Heart right ventricle (tissue), 16 donors: Measurements from ENCODE around the gene TENM4. TPM values are rescaled to one million over a fixed set of nuclear protein-coding genes. Genes with fewer than 3 reads are reported as not detected.

Experiments
- ATAC-seq, 8 donors: fragments of 200-7000 bp; cut with Tn5 transposase; one replicate each; pipeline ENCODE4 v1.9.1; 2020; ENCODE audit warnings: mild to moderate bottlenecking in 8 of 8, moderate library complexity in 8 of 8, moderate number of reproducible peaks in 1 of 8
- DNase-seq, 2 donors: peaks; one replicate each; pipeline ENCODE4 v3.0.0-alpha.2; 2020
- H3K27ac ChIP-seq, 10 donors: fragments of 200-600 bp; sonication (generic) in 2 of 10; one replicate each; pipeline versions ENCODE4 v1.5.0 to v1.8.0; 2020 to 2022; ENCODE audit warnings: mild to moderate bottlenecking in 3 of 10
- H3K27me3 ChIP-seq, 7 donors: fragments of 200-600 bp; one replicate each; pipeline ENCODE4 v1.8.0; 2021 to 2022; ENCODE audit warnings: mild to moderate bottlenecking in 2 of 7
- H3K36me3 ChIP-seq, 9 donors: fragments of 200-600 bp; sonication (generic) in 1 of 9; one replicate each; pipeline versions ENCODE4 v1.5.0 to v1.8.0; 2020 to 2022; ENCODE audit warnings: mild to moderate bottlenecking in 2 of 9
- H3K4me1 ChIP-seq, 9 donors: fragments of 200-600 bp; sonication (generic) in 1 of 9; one replicate each; pipeline versions ENCODE4 v1.5.0 to v1.8.0; 2020 to 2022; ENCODE audit warnings: mild to moderate bottlenecking in 4 of 9
- H3K4me3 ChIP-seq, 10 donors: fragments of 200-600 bp; sonication (generic) in 2 of 10; one replicate each; pipeline versions ENCODE4 v1.5.0 to v1.8.0; 2020 to 2022; ENCODE audit warnings: mild to moderate bottlenecking in 7 of 10, moderate library complexity in 2 of 10
- H3K9me3 ChIP-seq, 11 donors: fragments of 200-600 bp in 10 of 11; sonication (generic) in 2 of 11; one replicate each; pipeline versions ENCODE4 v1.5.0 to v1.8.0; 2013 to 2022; ENCODE audit warnings: mild to moderate bottlenecking in 2 of 11, control low read depth in 1 of 11, moderate library complexity in 1 of 11
- WGBS, 2 donors: extraction: QIAGEN DNeasy Blood & Tissue Kit; methylation state at CpG; one replicate each; pipeline ENCODE4 v1.1.7; 2013; ENCODE audit warnings: inconsistent platforms in 1 of 2; 5-methylcytosine and 5-hydroxymethylcytosine counted together
- intact Hi-C, 10 donors: fragments of 100-400 bp; cut with DNase I; formaldehyde crosslinking; loops; one replicate each; pipeline versions ENCODE4 v1.11.1 to v1.14.2; 2022
- polyA plus RNA-seq, 2 donors: library from polyadenylated mRNA; stranded (reverse); fragments of 200-250 nt; gene quantifications; one replicate each; pipeline ENCODE4 v1.2.3, GENCODE V29; 2013
- total RNA-seq, 10 donors: library from RNA; stranded (reverse); fragmentation: NEBNext Ultra II Directional in 3 of 10; extraction: Animal tissue kit (Norgen Biotek cat#: 25700) in 3 of 10; gene quantifications; one replicate each; pipeline versions ENCODE4 v1.2.1 to v1.2.4, GENCODE V29; 2021 to 2023
- TF ChIP-seq, protein P1 (sequence below), 9 donors: fragments of 200-600 bp; sonication (generic) in 2 of 9; IDR thresholded peaks; one replicate each; pipeline versions ENCODE4 v1.5.0 to v1.8.0; 2021 to 2022; ENCODE audit warnings: antibody characterized with exemption in 9 of 9, mild to moderate bottlenecking in 5 of 9, moderate library complexity in 1 of 9
- donor health status: Arrhythmogenic right ventricular cardiomyopathy.
- donor health status: ischemic (EF 13 %, LVEDD 7.1; RV severe dilation, severe dysfunction).
- donor health status: healthy with polysubstance abuse.
- donor health status: DM: no; HTN: yes; CAD: no.
- donor health status: DM: no; HTN: no; CAD: no.
- donor health status: ischemic (EF 25% LVEDD 6.9; RV normal size, moderate dysfunction).
- donor health status: ischemic (EF 25% LVEDD 5.7; RV mildly dilated, moderate dysfunction).
- donor health status: healthy.
- donor health status: DM: yes; HTN: yes; CAD: no.
- donor health status: Ischemic cardiomyopathy.
- donor health status: ischemic (EF 35%, LVEDD 5.7; RV mildly dilated, moderate dysfunction).
- donor health status: nonischemic (EF 11% LVEDD 7.7; RV severe dilation, severe dysfunction).
- donor health status: DM: yes; HTN: yes; CAD: no.
- donor health status: PGD.
- donor health status: ischemic (EF 29% LVEDD 5.4; RV normal size, mild dysfunction).
- donor health status: nonischemic (EF 23%, LVEDD 6.1; RV moderate dilation, normal function).

TENM4 gene
- total and polyA plus RNA-seq, 12 donors, result 0.10 to 3.6 (median 0.91) TPM

DNA sequence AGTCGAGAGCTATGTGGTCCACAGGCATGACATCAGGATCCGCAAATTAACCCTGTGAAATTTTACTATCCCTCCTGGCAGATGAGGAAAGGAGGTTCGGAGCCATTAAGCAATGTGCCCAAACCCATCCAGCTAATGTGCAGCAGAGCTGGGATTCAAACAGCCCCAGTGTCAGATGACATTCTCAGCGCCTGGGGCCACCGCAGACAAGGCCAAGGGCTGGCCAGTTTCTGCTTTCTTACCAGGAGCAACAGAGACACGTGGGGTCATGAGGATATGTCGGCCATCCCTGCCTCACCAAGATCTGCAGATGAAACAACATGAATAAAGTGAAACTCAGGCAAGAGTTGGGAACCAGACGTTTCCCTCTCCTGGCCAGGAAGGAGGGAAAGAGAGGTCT lies 110.2 kb downstream of the TENM4 start:
- peaks cover 0 to 5% (median 0%) of the 10 kb centered on the region in 7 donors for H3K27me3 ChIP-seq
- H3K4me1 ChIP-seq, result peaks cover 0 to 7% (median 0%) of the 10 kb centered on the region in 9 donors
- ATAC-seq (no peak), DNase-seq (no peak)
- intact Hi-C loops, result no loop called here
- no peak overlapping the region for H3K27ac ChIP-seq
- no peak overlapping the region for H3K4me3 ChIP-seq
- TF ChIP-seq, protein P1, sequence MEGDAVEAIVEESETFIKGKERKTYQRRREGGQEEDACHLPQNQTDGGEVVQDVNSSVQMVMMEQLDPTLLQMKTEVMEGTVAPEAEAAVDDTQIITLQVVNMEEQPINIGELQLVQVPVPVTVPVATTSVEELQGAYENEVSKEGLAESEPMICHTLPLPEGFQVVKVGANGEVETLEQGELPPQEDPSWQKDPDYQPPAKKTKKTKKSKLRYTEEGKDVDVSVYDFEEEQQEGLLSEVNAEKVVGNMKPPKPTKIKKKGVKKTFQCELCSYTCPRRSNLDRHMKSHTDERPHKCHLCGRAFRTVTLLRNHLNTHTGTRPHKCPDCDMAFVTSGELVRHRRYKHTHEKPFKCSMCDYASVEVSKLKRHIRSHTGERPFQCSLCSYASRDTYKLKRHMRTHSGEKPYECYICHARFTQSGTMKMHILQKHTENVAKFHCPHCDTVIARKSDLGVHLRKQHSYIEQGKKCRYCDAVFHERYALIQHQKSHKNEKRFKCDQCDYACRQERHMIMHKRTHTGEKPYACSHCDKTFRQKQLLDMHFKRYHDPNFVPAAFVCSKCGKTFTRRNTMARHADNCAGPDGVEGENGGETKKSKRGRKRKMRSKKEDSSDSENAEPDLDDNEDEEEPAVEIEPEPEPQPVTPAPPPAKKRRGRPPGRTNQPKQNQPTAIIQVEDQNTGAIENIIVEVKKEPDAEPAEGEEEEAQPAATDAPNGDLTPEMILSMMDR (IDR thresholded peaks at IDR 0.05), result no peak
- 72 to 77% methylated on average over 8 of the region's 8 CpGs for WGBS, 2 donors
- H3K36me3 ChIP-seq, result no peaks in the 10 kb centered on the region
- no peaks in the 10 kb centered on the region for H3K9me3 ChIP-seq

DNA sequence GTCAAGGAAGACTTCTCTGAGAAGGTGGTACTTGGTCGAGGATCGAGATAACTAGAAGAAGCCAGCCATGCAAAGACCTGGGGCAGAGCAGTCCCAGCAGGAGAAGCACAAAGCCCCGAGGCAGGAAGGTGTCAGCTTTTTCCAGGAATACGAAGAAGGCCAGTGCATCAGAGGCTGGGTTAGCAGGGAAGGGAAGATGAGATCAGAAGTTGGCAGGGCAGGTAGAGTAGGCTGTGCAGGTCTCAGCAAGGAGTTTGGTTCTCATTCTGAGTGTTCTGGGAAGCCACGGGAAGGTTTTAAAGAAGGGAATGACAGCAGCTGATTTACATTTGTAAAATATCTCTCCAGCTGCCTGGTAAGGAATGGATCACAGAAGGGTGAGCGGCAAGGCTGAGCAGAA lies 111.3 kb downstream of the TENM4 start:
- no peak for ATAC-seq
- Histone ChIP-seq H3K27me3 (peaks cover 0 to 5% (median 0%) of the 10 kb centered on the region in 7 donors), H3K27ac (no peak overlapping the region), H3K4me1 (peaks cover 0 to 7% (median 0%) of the 10 kb centered on the region in 9 donors), H3K4me3 (no peak overlapping the region), H3K36me3 (no peaks in the 10 kb centered on the region), H3K9me3 (no peaks in the 10 kb centered on the region)
- TF ChIP-seq, protein P1 (IDR thresholded peaks at IDR 0.05), result no peak
- DNase-seq, result no peak
- intact Hi-C loops, result no loop called here
- WGBS, 2 donors, result 78 to 79% methylated on average over 6 of the region's 6 CpGs

DNA sequence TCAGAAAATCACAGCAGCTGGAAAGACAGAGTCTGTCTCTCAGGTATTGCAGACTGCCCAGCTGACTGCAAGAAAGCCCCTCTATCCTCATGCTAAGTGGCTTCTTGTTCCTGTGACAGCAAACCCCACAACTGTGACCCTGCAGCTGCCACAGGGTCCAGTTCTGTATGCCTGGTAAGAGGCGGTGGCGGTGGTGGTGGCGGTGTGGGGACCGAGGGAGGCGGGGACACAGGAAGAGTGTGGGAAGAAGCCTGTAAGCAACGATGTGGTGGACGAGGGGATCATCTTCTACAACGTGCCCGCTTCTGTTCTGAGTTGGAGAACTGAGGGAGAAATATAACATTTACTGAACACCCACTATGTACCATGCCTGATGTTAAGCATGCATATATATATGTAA lies 112.4 kb downstream of the TENM4 start:
- ATAC-seq, result no peak
- peaks cover 0 to 7% (median 0%) of the 10 kb centered on the region in 9 donors for H3K4me1 ChIP-seq
- intact Hi-C loops, result no loop called here

DNA sequence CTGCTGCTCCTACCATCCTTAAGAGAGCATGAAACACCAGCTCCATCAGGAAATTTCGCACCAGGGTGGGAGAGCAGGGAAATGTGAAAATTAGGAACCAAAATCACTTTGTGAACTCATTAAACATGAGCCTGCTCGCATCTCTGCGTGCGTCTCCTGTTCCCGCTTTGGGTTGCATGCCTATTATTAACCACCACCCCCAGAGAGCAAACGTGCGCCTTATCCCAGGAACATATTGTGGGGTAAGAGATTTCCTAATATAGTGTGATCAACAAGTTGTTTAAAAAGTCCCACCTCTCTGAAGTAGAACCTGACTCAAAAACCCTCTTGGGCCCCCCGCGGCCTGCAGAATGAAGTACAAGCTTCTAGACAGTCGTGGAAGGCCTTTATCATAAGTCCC lies 115.0 kb downstream of the TENM4 start:
- WGBS, 2 donors, result 88 to 96% methylated on average over 10 of the region's 10 CpGs
- H3K27ac ChIP-seq, result no peak overlapping the region
- TF ChIP-seq, protein P1 (IDR thresholded peaks at IDR 0.05), result no peak
- H3K4me3 ChIP-seq, result no peak overlapping the region
- H3K4me1 ChIP-seq, result no peaks in the 10 kb centered on the region
- no peaks in the 10 kb centered on the region for H3K9me3 ChIP-seq
- no peak for ATAC-seq
- H3K27me3 ChIP-seq, result peaks cover 0 to 5% (median 0%) of the 10 kb centered on the region in 7 donors
- DNase-seq, result no peak
- intact Hi-C loops, result no loop called here
- H3K36me3 ChIP-seq, result no peaks in the 10 kb centered on the region

More for the DNA sequence above, 112.4 kb downstream of the TENM4 start:
- no peak for DNase-seq
- Histone ChIP-seq H3K36me3 (no peaks in the 10 kb centered on the region), H3K27ac (no peak overlapping the region), H3K9me3 (no peaks in the 10 kb centered on the region), H3K27me3 (peaks cover 0 to 5% (median 0%) of the 10 kb centered on the region in 7 donors), H3K4me3 (no peak overlapping the region)
- TF ChIP-seq, protein P1 (IDR thresholded peaks at IDR 0.05), result no peak
- WGBS, 2 donors, result 85 to 88% methylated on average over 9 of the region's 9 CpGs
